PC-9 (cell line): ENCODE data around the gene IDNK. TPM values are rescaled to one million over a fixed set of nuclear protein-coding genes. Genes with fewer than 3 reads are reported as not detected.

Experiments used
- BruUV-seq: library from RNA; stranded (reverse); fragments of 400-500 nt; replicated peaks from 2 replicates; lab custom pipeline; 2021; lab: Mats Ljungman, UMichigan
- CTCF ChIA-PET: fragments of 300-600 bp; sonication (Branson Sonifier 250); formaldehyde crosslinking; loops from one replicate; lab custom pipeline; 2022; ENCODE audit warnings: antibody characterized with exemption; lab: Charles Lee
- POLR2A ChIA-PET: fragments of 300-600 bp; sonication (Branson Sonifier 250); formaldehyde crosslinking; loops from one replicate; lab custom pipeline; 2022; ENCODE audit warnings: antibody characterized with exemption; ENCODE audit not compliant: unreplicated experiment; lab: Charles Lee
- DNase-seq, 2 experiments: peaks; one replicate each; pipeline versions ENCODE4 v3.0.0 to v3.0.0-alpha.2; 2015 to 2022; ENCODE audit warnings: mixed read lengths in 1 of 2
- H2AFZ ChIP-seq: fragments of 200-600 bp; sonication (generic); 2 replicates; pipeline ENCODE4 v1.8.1; 2017; ENCODE audit warnings: antibody characterized with exemption
- H3F3A ChIP-seq: fragments of 200-600 bp; sonication (generic); 2 replicates; pipeline ENCODE4 v1.8.1; 2017; ENCODE audit warnings: antibody characterized with exemption, mild to moderate bottlenecking, low read depth; ENCODE audit not compliant: insufficient read depth
- H3K27ac ChIP-seq: fragments of 200-600 bp; sonication (generic); 2 replicates; pipeline ENCODE4 v1.6.1; 2016; ENCODE audit warnings: mixed run types
- H3K27me3 ChIP-seq: fragments of 200-600 bp; sonication (generic); 2 replicates; pipeline ENCODE4 v1.6.1; 2016; ENCODE audit warnings: low read depth, mixed run types; ENCODE audit not compliant: insufficient read depth
- H3K36me3 ChIP-seq: fragments of 200-600 bp; sonication (generic); 2 replicates; pipeline ENCODE4 v1.6.1; 2016; ENCODE audit warnings: low read depth, mixed run types
- H3K4me1 ChIP-seq: fragments of 200-600 bp; sonication (generic); replicated peaks from 2 replicates; pipeline ENCODE4 v1.6.1; 2016; ENCODE audit warnings: mixed run types; ENCODE audit not compliant: insufficient read depth
- H3K4me2 ChIP-seq: fragments of 200-600 bp; sonication (generic); 2 replicates; pipeline ENCODE4 v1.6.1; 2017; ENCODE audit warnings: mixed run types
- H3K4me3 ChIP-seq: fragments of 200-600 bp; sonication (generic); 2 replicates; pipeline ENCODE4 v1.6.1; 2016; ENCODE audit warnings: mixed run types
- H3K79me2 ChIP-seq: fragments of 200-600 bp; sonication (generic); 2 replicates; pipeline ENCODE4 v1.6.1; 2017; ENCODE audit warnings: low read depth, mixed run types
- H3K9me2 ChIP-seq: fragments of 200-600 bp; sonication (generic); 2 replicates; pipeline ENCODE4 v1.8.1; 2017; ENCODE audit warnings: mild to moderate bottlenecking; ENCODE audit not compliant: insufficient read depth
- H3K9me3 ChIP-seq: fragments of 200-600 bp; sonication (generic); 2 replicates; pipeline ENCODE4 v1.8.1; 2016; ENCODE audit warnings: low read depth; ENCODE audit not compliant: insufficient read depth
- H4K20me1 ChIP-seq: fragments of 200-600 bp; sonication (generic); 2 replicates; pipeline ENCODE4 v1.8.1; 2017; ENCODE audit not compliant: insufficient read depth
- CTCF ChIP-seq: fragments of 200-600 bp; sonication (generic); conservative IDR thresholded peaks from 2 replicates; pipeline ENCODE4 v1.6.1; 2017; ENCODE audit warnings: mixed run types, antibody characterized with exemption, mild to moderate bottlenecking, moderate library complexity
- EZH2 ChIP-seq: fragments of 200-600 bp; sonication (generic); IDR thresholded peaks from 2 replicates; pipeline ENCODE4 v1.8.0; 2017; ENCODE audit warnings: antibody characterized with exemption, low read depth
- intact Hi-C: fragments of 100-400 bp; cut with micrococcal nuclease; formaldehyde crosslinking; loops from one replicate; pipeline ENCODE4 v1.10.0; 2022; ENCODE audit not compliant: unreplicated experiment
- total RNA-seq: library from RNA; stranded (reverse); gene quantifications from 2 replicates; pipeline ENCODE4 v1.2.3, GENCODE V29; 2021

IDNK gene
- total RNA-seq, 1 experiment from 2014 or later, result 1.7 TPM

- CTCF ChIA-PET, result no interaction called here
- Histone ChIP-seq H3K27ac (no peak overlapping the region), H3K4me2 (no peak overlapping the region), H3K9me2 (no peaks in the 10 kb centered on the region), H3K4me1 (peaks cover 9% of the 10 kb centered on the region), H3K36me3 (no peaks in the 10 kb centered on the region), H4K20me1 (no peaks in the 10 kb centered on the region), H3K79me2 (no peaks in the 10 kb centered on the region), H3K4me3 (no peak overlapping the region), H3K9me3 (no peaks in the 10 kb centered on the region), H3F3A (peaks cover 15% of the 10 kb centered on the region), H3K27me3 (no peaks in the 10 kb centered on the region), H2AFZ (no peak overlapping the region)
- POLR2A ChIA-PET, result no interaction called here
- BruUV-seq, result no TSS peak
- intact Hi-C loops, result no loop called here
- DNase-seq, result no peak
- TF ChIP-seq EZH2, result no peak
- no peak for TF ChIP-seq CTCF
These were observed 2.2 kb downstream of the IDNK start for GRCh38 chr9:83625178-83625577.

- Histone ChIP-seq H3K27me3 (no peaks in the 10 kb centered on the region), H3K4me1 (peaks cover 9% of the 10 kb centered on the region), H3K4me3 (no peak overlapping the region), H3K27ac (no peak overlapping the region), H3K4me2 (no peak overlapping the region), H3K79me2 (no peaks in the 10 kb centered on the region), H3K9me3 (no peaks in the 10 kb centered on the region), H3K36me3 (no peaks in the 10 kb centered on the region), H2AFZ (no peak overlapping the region), H3F3A (peaks cover 5% of the 10 kb centered on the region; the same call in 1 of the 2 replicates), H4K20me1 (no peaks in the 10 kb centered on the region), H3K9me2 (no peaks in the 10 kb centered on the region)
- POLR2A ChIA-PET, result no interaction called here
- CTCF ChIA-PET, result interaction anchor here (0.7 kb wide), 1 partner anchor 293 kb away, joined by 3 read pairs; no protein-coding TSS in a partner anchor
- DNase-seq, result no peak
- no peak for TF ChIP-seq EZH2
- TF ChIP-seq CTCF, result no peak
- intact Hi-C loops, result no loop called here
- BruUV-seq, result no TSS peak
These were observed 5.6 kb downstream of the IDNK start for GRCh38 chr9:83628540-83628939.

DNA sequence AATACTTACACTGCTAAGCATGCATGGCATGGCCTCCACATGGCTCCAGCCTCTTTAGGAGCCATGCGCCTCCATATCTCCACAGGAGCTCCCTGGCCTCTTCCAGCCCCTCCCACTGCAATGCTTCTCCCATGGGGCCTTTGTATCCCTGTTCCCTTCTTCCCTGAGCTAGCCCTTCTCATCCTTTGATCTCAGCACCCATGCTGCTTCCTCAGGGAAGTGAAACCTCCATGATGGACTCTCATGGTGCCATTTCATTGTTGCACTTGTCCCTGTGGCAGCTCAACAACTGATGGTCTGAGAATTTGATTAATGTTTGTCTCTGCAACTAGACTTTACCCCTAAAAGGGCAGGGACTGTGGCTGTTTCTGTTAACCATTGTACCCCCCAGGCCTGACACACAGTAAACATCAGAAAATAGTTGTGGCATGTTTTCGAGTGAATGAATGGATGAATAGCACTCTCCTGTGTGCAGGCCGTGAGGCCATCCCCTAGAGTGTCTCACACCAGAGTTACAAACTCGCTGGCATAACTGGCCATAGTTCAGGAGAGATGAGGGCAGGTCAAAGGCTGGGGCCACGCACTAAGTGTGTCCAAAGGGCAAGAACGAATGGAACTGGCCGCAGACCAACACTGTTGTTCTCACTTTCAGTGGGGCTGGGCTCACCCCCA, 6.6 kb downstream of the IDNK start:
- no TSS peak for BruUV-seq
- H3K27ac ChIP-seq, result no peak overlapping the region
- TF ChIP-seq CTCF, result no peak
- no peak for TF ChIP-seq EZH2
- H3K4me1 ChIP-seq, result no peaks in the 10 kb centered on the region; the same call in 1 of the 2 replicates
- H3K4me2 ChIP-seq, result no peak overlapping the region
- no peak for DNase-seq
- no peak overlapping the region for H3K4me3 ChIP-seq
- intact Hi-C loops, result no loop called here
- ChIA-PET CTCF (interaction anchor here (0.6 kb wide), 1 partner anchor 323 kb away, joined by 6 read pairs; no protein-coding TSS in a partner anchor), POLR2A (no interaction called here)
- no peaks in the 10 kb centered on the region for H3K9me3 ChIP-seq
- no peaks in the 10 kb centered on the region for H3K9me2 ChIP-seq
- no peaks in the 10 kb centered on the region; the same call in 1 of the 2 replicates for H4K20me1 ChIP-seq
- H2AFZ ChIP-seq, result no peak overlapping the region
- peaks cover 5% of the 10 kb centered on the region; the same call in 1 of the 2 replicates for H3F3A ChIP-seq
- no peaks in the 10 kb centered on the region for H3K27me3 ChIP-seq
- H3K79me2 ChIP-seq, result no peaks in the 10 kb centered on the region
- H3K36me3 ChIP-seq, result no peaks in the 10 kb centered on the region
